ENCODE data around the gene RGS7. TPM values are rescaled to one million over a fixed set of nuclear protein-coding genes. Genes with fewer than 3 reads are reported as not detected.

RGS7 gene
- polyA plus RNA-seq, 1 donor (not counting 4 experiments of a cell fraction or from before 2014, with no cell fraction given), result not detected

- H3K9me3 ChIP-seq (ENCODE audit: control insufficient read depth, low read depth, low read length), result no peaks in the 10 kb centered on the region
- H3K4me3 ChIP-seq (ENCODE audit: control insufficient read depth in 2 of 3, extremely low read depth in 1 of 3, insufficient read depth in 2 of 3, low read depth in 1 of 3, low read length in 3 of 3), result no peak overlapping the region
- no peak overlapping the region for H3K9ac ChIP-seq (ENCODE audit: control insufficient read depth, extremely low read depth, insufficient read depth, low read length)
- FAIRE-seq (no peak), DNase-seq (ENCODE audit: low read depth, low spot score) (no peak)
- H3K27ac ChIP-seq (ENCODE audit: control insufficient read depth, insufficient read depth, low read length), result no peak overlapping the region
- no peaks in the 10 kb centered on the region for H3K27me3 ChIP-seq (ENCODE audit: control insufficient read depth, extremely low read depth, insufficient read depth, low read length)
- H3K79me2 ChIP-seq (ENCODE audit: control insufficient read depth, insufficient read depth, low read length), result no peaks in the 10 kb centered on the region
- no peaks in the 10 kb centered on the region for H3K9me1 ChIP-seq (ENCODE audit: control insufficient read depth, extremely low read depth, insufficient read depth, low read length)
- no peaks in the 10 kb centered on the region for H3K4me1 ChIP-seq (ENCODE audit: control insufficient read depth, extremely low read depth, insufficient read depth, low read length)
- H3K36me3 ChIP-seq (ENCODE audit: control insufficient read depth in 2 of 2, extremely low read depth in 1 of 2, insufficient read depth in 2 of 2, low read length in 2 of 2), result no peaks in the 10 kb centered on the region
- TF ChIP-seq EZH2 (IDR thresholded peaks at IDR 0.05; ENCODE audit: low read length), result no peak
- TF ChIP-seq CTCF (optimal IDR thresholded peaks at IDR 0.05 in 1 of 3, IDR thresholded peaks at IDR 0.05 in 1 of 3, conservative IDR thresholded peaks at IDR 0.05 in 1 of 3; ENCODE audit: extremely low read depth in 1 of 3, insufficient read depth in 2 of 3, low read length in 3 of 3), result no peak
- no peak overlapping the region for H3K4me2 ChIP-seq (ENCODE audit: control insufficient read depth, extremely low read depth, insufficient read depth, low read depth, low read length)
- H4K20me1 ChIP-seq (ENCODE audit: control insufficient read depth, extremely low read depth, insufficient read depth, low read length), result no peaks in the 10 kb centered on the region
- dilution Hi-C loops (cut with MboI; ENCODE audit: extremely low pct_ligation_motif_present, low sequenced_read_pairs), result no loop called here
- no peak overlapping the region for H2AFZ ChIP-seq (ENCODE audit: control insufficient read depth, low read length)
Observed at GRCh38 chr1:241081473-241081872, 275.5 kb downstream of the RGS7 start.

GRCh38 chr1:241079459-241079858 lies 277.5 kb downstream of the RGS7 start:
- DNase-seq (ENCODE audit: low read depth, low spot score) (no peak), FAIRE-seq (no peak)
- Histone ChIP-seq H3K4me3 (ENCODE audit: control insufficient read depth in 2 of 3, extremely low read depth in 1 of 3, insufficient read depth in 2 of 3, low read depth in 1 of 3, low read length in 3 of 3) (no peak overlapping the region), H2AFZ (ENCODE audit: control insufficient read depth, low read length) (no peak overlapping the region), H3K9ac (ENCODE audit: control insufficient read depth, extremely low read depth, insufficient read depth, low read length) (no peak overlapping the region), H3K4me2 (ENCODE audit: control insufficient read depth, extremely low read depth, insufficient read depth, low read depth, low read length) (no peak overlapping the region), H3K79me2 (ENCODE audit: control insufficient read depth, insufficient read depth, low read length) (no peaks in the 10 kb centered on the region), H3K36me3 (ENCODE audit: control insufficient read depth in 2 of 2, extremely low read depth in 1 of 2, insufficient read depth in 2 of 2, low read length in 2 of 2) (no peaks in the 10 kb centered on the region), H3K27me3 (ENCODE audit: control insufficient read depth, extremely low read depth, insufficient read depth, low read length) (no peaks in the 10 kb centered on the region), H3K9me3 (ENCODE audit: control insufficient read depth, low read depth, low read length) (no peaks in the 10 kb centered on the region), H3K9me1 (ENCODE audit: control insufficient read depth, extremely low read depth, insufficient read depth, low read length) (no peaks in the 10 kb centered on the region), H3K27ac (ENCODE audit: control insufficient read depth, insufficient read depth, low read length) (no peak overlapping the region), H4K20me1 (ENCODE audit: control insufficient read depth, extremely low read depth, insufficient read depth, low read length) (no peaks in the 10 kb centered on the region), H3K4me1 (ENCODE audit: control insufficient read depth, extremely low read depth, insufficient read depth, low read length) (no peaks in the 10 kb centered on the region)
- dilution Hi-C loops (cut with MboI; ENCODE audit: extremely low pct_ligation_motif_present, low sequenced_read_pairs), result no loop called here
- no peak for TF ChIP-seq EZH2 (IDR thresholded peaks at IDR 0.05; ENCODE audit: low read length)
- no peak for TF ChIP-seq CTCF (optimal IDR thresholded peaks at IDR 0.05 in 1 of 3, IDR thresholded peaks at IDR 0.05 in 1 of 3, conservative IDR thresholded peaks at IDR 0.05 in 1 of 3; ENCODE audit: extremely low read depth in 1 of 3, insufficient read depth in 2 of 3, low read length in 3 of 3)

Measured in keratinocyte (primary cell).